ENCODE data around the gene CP. TPM values are rescaled to one million over a fixed set of nuclear protein-coding genes. Genes with fewer than 3 reads are reported as not detected.
"Not testable (repeated sequence)": the region's sequence is repeated elsewhere in the genome, so short reads cannot be mapped to it uniquely, and the experiment has no call there.

The CP gene
- total and polyA plus RNA-seq, 10 donors, result 16.1 to 121 (median 71.7) TPM

GRCh38 chr3:149203758-149204157 lies 17.9 kb downstream of the CP start:
- Histone ChIP-seq H3K36me3 (no peaks in the 10 kb centered on the region), H3K4me3 (no peak overlapping the region), H3K9me3 (no peaks in the 10 kb centered on the region), H3K27me3 (replicated peaks in 1 of 7) (no peaks in the 10 kb centered on the region), H3K4me1 (peaks cover 0 to 14% (median 8%) of the 10 kb centered on the region in 6 donors), H3K27ac (peak overlapping the region in 1 of 8 donors; percentile 61)
- DNase-seq, result no peak
- intact Hi-C loops (cut with DNase I; ENCODE audit: low total_unique reads), result no loop called here
- TF ChIP-seq POLR2AphosphoS5 (IDR thresholded peaks at IDR 0.05) (no peak), CTCF (IDR thresholded peaks at IDR 0.05 in 8 of 11, conservative IDR thresholded peaks at IDR 0.05 in 3 of 11) (no peak), POLR2A (IDR thresholded peaks at IDR 0.05) (no peak)
- WGBS, 5 donors, result 22 to 48% (median 26%) methylated on average over 3 of the region's 3 CpGs

GRCh38 chr3:149199474-149199873 lies 22.2 kb downstream of the CP start:
- no peak overlapping the region for H3K4me3 ChIP-seq
- TF ChIP-seq POLR2A (IDR thresholded peaks at IDR 0.05) (no peak), POLR2AphosphoS5 (IDR thresholded peaks at IDR 0.05) (no peak)
- peaks cover 0 to 27% (median 8%) of the 10 kb centered on the region in 6 donors for H3K4me1 ChIP-seq
- WGBS, 5 donors, result 22 to 27% (median 25%) methylated on average over 4 of the region's 4 CpGs
- intact Hi-C loops (cut with DNase I; ENCODE audit: low total_unique reads), result no loop called here
- DNase-seq, result no peak
- no peaks in the 10 kb centered on the region for H3K27me3 ChIP-seq (replicated peaks in 1 of 7)
- no peaks in the 10 kb centered on the region for H3K36me3 ChIP-seq
- no peak overlapping the region for H3K27ac ChIP-seq
- no peaks in the 10 kb centered on the region for H3K9me3 ChIP-seq

- no peak for TF ChIP-seq POLR2AphosphoS5 (IDR thresholded peaks at IDR 0.05)
- no peak for TF ChIP-seq CTCF (IDR thresholded peaks at IDR 0.05 in 8 of 11, conservative IDR thresholded peaks at IDR 0.05 in 3 of 11)
- no peak for TF ChIP-seq POLR2A (IDR thresholded peaks at IDR 0.05)
- no peaks in the 10 kb centered on the region for H3K9me3 ChIP-seq
Observed at GRCh38 chr3:149198611-149199010, 23.0 kb downstream of the CP start.

GRCh38 chr3:149197669-149198068 lies 24.0 kb downstream of the CP start:
- WGBS, 5 donors, result 44 to 66% (median 50%) methylated on average over 5 of the region's 5 CpGs
- H3K4me3 ChIP-seq, result no peak overlapping the region

More at GRCh38 chr3:149198611-149199010, 23.0 kb downstream of the CP start:
- DNase-seq, result no peak
- no peak overlapping the region for H3K27ac ChIP-seq
- H3K4me3 ChIP-seq, result no peak overlapping the region
- WGBS, 5 donors, result 71 to 78% (median 78%) methylated on average over 7 of the region's 7 CpGs
- H3K27me3 ChIP-seq (replicated peaks in 1 of 7), result no peaks in the 10 kb centered on the region
- H3K4me1 ChIP-seq, result peaks cover 0 to 19% (median 5%) of the 10 kb centered on the region in 6 donors
- intact Hi-C loops (cut with DNase I; ENCODE audit: low total_unique reads), result no loop called here
- no peaks in the 10 kb centered on the region for H3K36me3 ChIP-seq

GRCh38 chr3:149196805-149197592 lies 24.6 kb downstream of the CP start:
- 89 to 96% (median 92%) methylated on average over 12 of the region's 12 CpGs for WGBS, 5 donors
- H3K36me3 ChIP-seq; H3K27ac ChIP-seq; H3K27me3 ChIP-seq (replicated peaks in 1 of 7); H3K9me3 ChIP-seq; intact Hi-C loops (cut with DNase I; ENCODE audit: low total_unique reads); DNase-seq; H3K4me3 ChIP-seq: not testable (repeated sequence)
- peaks cover 0 to 13% (median 0%) of the 10 kb centered on the region in 6 donors for H3K4me1 ChIP-seq

More at GRCh38 chr3:149197669-149198068, 24.0 kb downstream of the CP start:
- Histone ChIP-seq H3K27ac (no peak overlapping the region), H3K4me1 (peaks cover 0 to 13% (median 0%) of the 10 kb centered on the region in 6 donors), H3K9me3 (no peaks in the 10 kb centered on the region), H3K27me3 (replicated peaks in 1 of 7) (no peaks in the 10 kb centered on the region), H3K36me3 (no peaks in the 10 kb centered on the region)
- intact Hi-C loops (cut with DNase I; ENCODE audit: low total_unique reads), result no loop called here
- TF ChIP-seq POLR2A (IDR thresholded peaks at IDR 0.05) (no peak), POLR2AphosphoS5 (IDR thresholded peaks at IDR 0.05) (no peak), CTCF (IDR thresholded peaks at IDR 0.05 in 8 of 11, conservative IDR thresholded peaks at IDR 0.05 in 3 of 11) (no peak)
- no peak for DNase-seq

All from spleen (tissue), 11 donors.